HK-2 (cell line): ENCODE measurements around the gene METTL14.

Source experiments
- DNase-seq: peaks from one replicate; pipeline ENCODE4 v3.0.0-alpha.2; 2018; ENCODE audit not compliant: unreplicated experiment

Gene METTL14

GRCh38 chr4:118734491-118735205 lies 49.5 kb downstream of the METTL14 start:
- no peak for DNase-seq

- no peak for DNase-seq
These were observed 51.7 kb downstream of the METTL14 start for GRCh38 chr4:118736900-118737299.

- DNase-seq: no peak
These were observed 52.9 kb downstream of the METTL14 start for GRCh38 chr4:118738090-118738489.

- no peak for DNase-seq
These were observed 54.0 kb downstream of the METTL14 start for GRCh38 chr4:118739022-118739713.

GRCh38 chr4:118740869-118741268 lies 55.7 kb downstream of the METTL14 start:
- no peak for DNase-seq

GRCh38 chr4:118741301-118741855 lies 56.2 kb downstream of the METTL14 start:
- no peak for DNase-seq

GRCh38 chr4:118742050-118742449 lies 56.9 kb downstream of the METTL14 start:
- no peak for DNase-seq

- DNase-seq: no peak
These were observed 58.7 kb downstream of the METTL14 start for GRCh38 chr4:118743867-118744266.

- DNase-seq: no peak
These were observed 60.2 kb downstream of the METTL14 start for GRCh38 chr4:118745357-118745756.

GRCh38 chr4:118746251-118746919 lies 61.2 kb downstream of the METTL14 start:
- DNase-seq: no peak

- no peak for DNase-seq
These were observed 64.3 kb downstream of the METTL14 start for GRCh38 chr4:118749347-118749988.

GRCh38 chr4:118751629-118752323 lies 66.6 kb downstream of the METTL14 start:
- DNase-seq: no peak

- DNase-seq: no peak
These were observed 67.4 kb downstream of the METTL14 start for GRCh38 chr4:118752551-118752950.

GRCh38 chr4:118753096-118753495 lies 67.9 kb downstream of the METTL14 start:
- DNase-seq: no peak

- DNase-seq: no peak
These were observed 68.5 kb downstream of the METTL14 start for GRCh38 chr4:118753685-118754084.

- no peak for DNase-seq
These were observed 69.7 kb downstream of the METTL14 start for GRCh38 chr4:118754890-118755289.

- DNase-seq: no peak
These were observed 70.4 kb downstream of the METTL14 start for GRCh38 chr4:118755438-118756226.

GRCh38 chr4:118756429-118756828 lies 71.2 kb downstream of the METTL14 start:
- no peak for DNase-seq

GRCh38 chr4:118756958-118757357 lies 71.8 kb downstream of the METTL14 start:
- DNase-seq: no peak

- DNase-seq: no peak
These were observed 72.6 kb downstream of the METTL14 start for GRCh38 chr4:118757761-118758251.
